Endodermal cell (in vitro differentiated cells): ENCODE measurements around the gene BCL6. TPM values are rescaled to one million over a fixed set of nuclear protein-coding genes. Genes with fewer than 3 reads are reported as not detected.

Experiments
- DNase-seq: peaks from one replicate; pipeline ENCODE4 v3.0.0-alpha.2; 2017
- H3K27ac ChIP-seq: 2 replicates; pipeline ENCODE4 v1.5.1; 2013; ENCODE audit warnings: mild to moderate bottlenecking, low read depth, low read length, moderate library complexity
- H3K27me3 ChIP-seq: 2 replicates; pipeline ENCODE4 v1.6.1; 2013; ENCODE audit warnings: mild to moderate bottlenecking, low read length, moderate library complexity; ENCODE audit not compliant: insufficient read depth, control insufficient read depth, poor library complexity, severe bottlenecking
- H3K36me3 ChIP-seq: 2 replicates; pipeline ENCODE4 v1.7.0; 2013; ENCODE audit warnings: mild to moderate bottlenecking, low read length, moderate library complexity; ENCODE audit not compliant: control insufficient read depth, insufficient read depth
- H3K4me1 ChIP-seq: one replicate; pipeline ENCODE4 v1.7.0; 2013; ENCODE audit warnings: low read length; ENCODE audit not compliant: control insufficient read depth, insufficient read depth
- H3K4me3 ChIP-seq: 2 replicates; pipeline ENCODE4 v1.5.1; 2013; ENCODE audit warnings: mild to moderate bottlenecking, low read length, moderate library complexity
- H3K9ac ChIP-seq: 2 replicates; pipeline ENCODE4 v1.6.1; 2013; ENCODE audit warnings: mild to moderate bottlenecking, low read length, moderate library complexity; ENCODE audit not compliant: poor library complexity, severe bottlenecking; ENCODE audit errors: extremely low read depth
- H3K9me3 ChIP-seq: 2 replicates; pipeline ENCODE4 v1.6.1; 2013; ENCODE audit warnings: mild to moderate bottlenecking, low read length, moderate library complexity; ENCODE audit not compliant: control insufficient read depth
- H3K27ac Mint-ChIP-seq: 2 replicates; pipeline ENCODE4 v1.8.0; 2020; ENCODE audit warnings: mixed read lengths
- H3K27me3 Mint-ChIP-seq: 2 replicates; pipeline ENCODE4 v1.8.0; 2021; ENCODE audit warnings: mild to moderate bottlenecking, mixed read lengths; ENCODE audit not compliant: insufficient read depth
- H3K36me3 Mint-ChIP-seq: 2 replicates; pipeline ENCODE4 v1.8.0; 2020; ENCODE audit warnings: low read depth, mixed read lengths
- H3K4me1 Mint-ChIP-seq: 2 replicates; pipeline ENCODE4 v1.8.0; 2020; ENCODE audit warnings: mixed read lengths
- H3K4me3 Mint-ChIP-seq: 2 replicates; pipeline ENCODE4 v1.8.0; 2020; ENCODE audit warnings: mild to moderate bottlenecking, moderate library complexity, mixed read lengths
- H3K9me3 Mint-ChIP-seq: 2 replicates; pipeline ENCODE4 v1.8.0; 2020; ENCODE audit warnings: mild to moderate bottlenecking, mixed read lengths
- WGBS, 2 experiments: methylation state at CpG; one replicate each; pipeline versions ENCODE4 v1.1.5 to v1.1.7; 2013; ENCODE audit warnings: missing lambda C conversion rate in 2 of 2, mixed read lengths in 1 of 2; ENCODE audit not compliant: insufficient coverage in 1 of 2, insufficient read length in 1 of 2; 5-methylcytosine and 5-hydroxymethylcytosine counted together
- total RNA-seq, 2 donors: library from RNA; stranded (reverse); fragmentation: NEBNext Ultra II Directional in 1 of 2; extraction: Animal tissue kit (Norgen Biotek cat#: 25700) in 1 of 2; gene quantifications; 2 replicates in 1 of 2; 3 replicates in 1 of 2; pipeline ENCODE4 v1.2.1, GENCODE V29; 2021
- TF ChIP-seq, protein P1 (sequence below): fragments of 200-600 bp; sonication (generic); conservative IDR thresholded peaks from 2 replicates; pipeline ENCODE4 v1.5.0; 2021; ENCODE audit warnings: antibody characterized with exemption, mild to moderate bottlenecking

BCL6 gene
- total RNA-seq, 2 donors from 2014 or later, result 3.8 to 3.9 TPM

GRCh38 chr3:187778726-187779125 is 33.5 kb upstream of the BCL6 start:
- H3K27me3 Mint-ChIP-seq, result peaks cover 2% of the 10 kb centered on the region
- Histone ChIP-seq H3K9me3 (no peaks in the 10 kb centered on the region), H3K4me3 (no peak overlapping the region), H3K9ac (no peak overlapping the region), H3K27ac (no peak overlapping the region), H3K27me3 (peaks cover 5% of the 10 kb centered on the region), H3K4me1 (no peaks in the 10 kb centered on the region), H3K36me3 (no peaks in the 10 kb centered on the region)
- TF ChIP-seq, protein P1, sequence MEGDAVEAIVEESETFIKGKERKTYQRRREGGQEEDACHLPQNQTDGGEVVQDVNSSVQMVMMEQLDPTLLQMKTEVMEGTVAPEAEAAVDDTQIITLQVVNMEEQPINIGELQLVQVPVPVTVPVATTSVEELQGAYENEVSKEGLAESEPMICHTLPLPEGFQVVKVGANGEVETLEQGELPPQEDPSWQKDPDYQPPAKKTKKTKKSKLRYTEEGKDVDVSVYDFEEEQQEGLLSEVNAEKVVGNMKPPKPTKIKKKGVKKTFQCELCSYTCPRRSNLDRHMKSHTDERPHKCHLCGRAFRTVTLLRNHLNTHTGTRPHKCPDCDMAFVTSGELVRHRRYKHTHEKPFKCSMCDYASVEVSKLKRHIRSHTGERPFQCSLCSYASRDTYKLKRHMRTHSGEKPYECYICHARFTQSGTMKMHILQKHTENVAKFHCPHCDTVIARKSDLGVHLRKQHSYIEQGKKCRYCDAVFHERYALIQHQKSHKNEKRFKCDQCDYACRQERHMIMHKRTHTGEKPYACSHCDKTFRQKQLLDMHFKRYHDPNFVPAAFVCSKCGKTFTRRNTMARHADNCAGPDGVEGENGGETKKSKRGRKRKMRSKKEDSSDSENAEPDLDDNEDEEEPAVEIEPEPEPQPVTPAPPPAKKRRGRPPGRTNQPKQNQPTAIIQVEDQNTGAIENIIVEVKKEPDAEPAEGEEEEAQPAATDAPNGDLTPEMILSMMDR, result no peak
- WGBS, 2 experiments, result 92 to 100% methylated on average over 2 of the region's 2 CpGs
- DNase-seq, result no peak
- no peak overlapping the region for H3K4me3 Mint-ChIP-seq
- no peaks in the 10 kb centered on the region for H3K9me3 Mint-ChIP-seq
- H3K36me3 Mint-ChIP-seq, result no peaks in the 10 kb centered on the region
- H3K27ac Mint-ChIP-seq, result no peak overlapping the region
- H3K4me1 Mint-ChIP-seq, result peaks cover 12% of the 10 kb centered on the region

GRCh38 chr3:187777331-187777941 is 32.2 kb upstream of the BCL6 start:
- Histone ChIP-seq H3K9me3 (no peaks in the 10 kb centered on the region), H3K9ac (no peak overlapping the region), H3K27ac (no peak overlapping the region), H3K4me3 (no peak overlapping the region), H3K36me3 (no peaks in the 10 kb centered on the region), H3K4me1 (no peaks in the 10 kb centered on the region), H3K27me3 (peaks cover 5% of the 10 kb centered on the region)
- TF ChIP-seq, protein P1, result no peak
- no peaks in the 10 kb centered on the region for H3K9me3 Mint-ChIP-seq
- no peak overlapping the region for H3K4me3 Mint-ChIP-seq
- H3K27ac Mint-ChIP-seq, result no peak overlapping the region
- H3K36me3 Mint-ChIP-seq, result no peaks in the 10 kb centered on the region
- no peak for DNase-seq
- peaks cover 5% of the 10 kb centered on the region for H3K27me3 Mint-ChIP-seq
- WGBS, 2 experiments, result 91 to 96% methylated on average over 6 of the region's 6 CpGs
- peaks cover 17% of the 10 kb centered on the region for H3K4me1 Mint-ChIP-seq

DNA sequence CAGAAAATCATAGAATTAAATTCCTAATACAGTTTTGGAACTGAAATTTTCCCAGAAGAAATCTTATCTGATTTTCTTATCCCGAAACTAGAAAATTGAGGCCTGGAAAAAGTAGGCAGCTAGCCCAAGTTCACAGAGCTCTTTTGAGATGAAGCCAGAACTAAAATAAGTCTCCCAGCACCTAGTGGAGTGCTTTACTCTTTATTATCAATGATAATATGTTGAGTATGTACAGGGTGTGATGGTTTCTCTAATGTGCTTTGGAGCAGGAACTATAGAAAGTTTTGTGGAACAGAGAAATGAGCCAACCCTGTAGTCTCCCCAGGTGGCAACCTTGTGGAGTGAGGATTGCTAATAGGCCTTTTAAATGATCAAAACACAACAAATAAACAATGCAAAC is 30.3 kb upstream of the BCL6 start:
- H3K27me3 Mint-ChIP-seq, result peaks cover 5% of the 10 kb centered on the region

More for the DNA sequence above, 30.3 kb upstream of the BCL6 start:
- H3K36me3 Mint-ChIP-seq, result no peaks in the 10 kb centered on the region
- Histone ChIP-seq H3K9ac (no peak overlapping the region), H3K9me3 (no peaks in the 10 kb centered on the region), H3K27ac (no peak overlapping the region), H3K27me3 (no peaks in the 10 kb centered on the region), H3K36me3 (no peaks in the 10 kb centered on the region), H3K4me3 (no peak overlapping the region), H3K4me1 (no peaks in the 10 kb centered on the region)
- H3K9me3 Mint-ChIP-seq, result no peaks in the 10 kb centered on the region
- DNase-seq, result no peak
- 94 to 100% methylated on average over 1 of the region's 1 CpG for WGBS, 2 experiments
- peaks cover 9% of the 10 kb centered on the region for H3K4me1 Mint-ChIP-seq
- TF ChIP-seq, protein P1, result no peak
- H3K27ac Mint-ChIP-seq, result no peak overlapping the region
- H3K4me3 Mint-ChIP-seq, result no peak overlapping the region
